ENCODE data around the gene ANTXR1.
A peak's percentile ranks its signal among the peaks of the same experiment; 100 is the strongest.

The ANTXR1 gene

GRCh38 chr2:69065735-69066336 is 52.9 kb downstream of the ANTXR1 start:
- no peak for DNase-seq (ENCODE audit: low read depth)
- no peak overlapping the region for H3K4me3 ChIP-seq (ENCODE audit: low read length)
- TF ChIP-seq CTCF (IDR thresholded peaks at IDR 0.05; ENCODE audit: insufficient read depth, low read depth, low read length, missing control alignments), result no peak

GRCh38 chr2:69067026-69067630 is 54.1 kb downstream of the ANTXR1 start:
- no peak for DNase-seq (ENCODE audit: low read depth)
- no peak overlapping the region for H3K4me3 ChIP-seq (ENCODE audit: low read length)
- no peak for TF ChIP-seq CTCF (IDR thresholded peaks at IDR 0.05; ENCODE audit: insufficient read depth, low read depth, low read length, missing control alignments)

GRCh38 chr2:69067866-69068265 is 54.9 kb downstream of the ANTXR1 start:
- no peak overlapping the region for H3K4me3 ChIP-seq (ENCODE audit: low read length)
- DNase-seq (ENCODE audit: low read depth), result peak; percentile 91
- TF ChIP-seq CTCF (IDR thresholded peaks at IDR 0.05; ENCODE audit: insufficient read depth, low read depth, low read length, missing control alignments), result no peak

GRCh38 chr2:69070969-69071368 is 58.0 kb downstream of the ANTXR1 start:
- TF ChIP-seq CTCF (IDR thresholded peaks at IDR 0.05; ENCODE audit: insufficient read depth, low read depth, low read length, missing control alignments), result no peak
- no peak for DNase-seq (ENCODE audit: low read depth)
- no peak overlapping the region for H3K4me3 ChIP-seq (ENCODE audit: low read length)

- DNase-seq (ENCODE audit: low read depth), result peak; percentile 49
- H3K4me3 ChIP-seq (ENCODE audit: low read length), result no peak overlapping the region
- TF ChIP-seq CTCF (IDR thresholded peaks at IDR 0.05; ENCODE audit: insufficient read depth, low read depth, low read length, missing control alignments), result no peak
Measured at GRCh38 chr2:69073928-69074570, 61.1 kb downstream of the ANTXR1 start.

- TF ChIP-seq CTCF (IDR thresholded peaks at IDR 0.05; ENCODE audit: insufficient read depth, low read depth, low read length, missing control alignments), result no peak
- DNase-seq (ENCODE audit: low read depth), result no peak
- no peak overlapping the region for H3K4me3 ChIP-seq (ENCODE audit: low read length)
Measured at GRCh38 chr2:69074918-69075317, 61.9 kb downstream of the ANTXR1 start.

All from epithelial cell of esophagus (primary cell).